GM20000 (cell line): Measurements from ENCODE around the gene MYO9A.
"Not testable (repeated sequence)": the region's sequence is repeated elsewhere in the genome, so short reads cannot be mapped to it uniquely, and the experiment has no call there.

Source experiments
- DNase-seq: peaks from one replicate; pipeline ENCODE4 v3.0.0; 2012; ENCODE audit warnings: low spot score
- CTCF ChIP-seq: IDR thresholded peaks from 2 replicates; pipeline ENCODE4 v1.5.1; 2012; ENCODE audit warnings: mild to moderate bottlenecking, control low read depth; ENCODE audit errors: extremely low read depth, missing control alignments

MYO9A gene

GRCh38 chr15:72011302-72011942, 106.5 kb downstream of the MYO9A start:
- no peak for TF ChIP-seq CTCF
- no peak for DNase-seq

GRCh38 chr15:72009222-72009621, 108.7 kb downstream of the MYO9A start:
- no peak for DNase-seq
- no peak for TF ChIP-seq CTCF

GRCh38 chr15:72006382-72006781, 111.6 kb downstream of the MYO9A start:
- DNase-seq = no peak
- no peak for TF ChIP-seq CTCF

- DNase-seq = no peak
Measured at GRCh38 chr15:72005483-72005882, 112.5 kb downstream of the MYO9A start.

GRCh38 chr15:71999807-72000206, 118.1 kb downstream of the MYO9A start:
- no peak for DNase-seq
- no peak for TF ChIP-seq CTCF

More at GRCh38 chr15:72005483-72005882, 112.5 kb downstream of the MYO9A start:
- TF ChIP-seq CTCF = no peak

GRCh38 chr15:71998717-71999116, 119.2 kb downstream of the MYO9A start:
- DNase-seq = not testable (repeated sequence)

GRCh38 chr15:71997691-71998090, 120.3 kb downstream of the MYO9A start:
- DNase-seq = no peak
- TF ChIP-seq CTCF = no peak

- TF ChIP-seq CTCF = no peak
Measured at GRCh38 chr15:71975816-71976150, 142.2 kb downstream of the MYO9A start.

More at GRCh38 chr15:71975816-71976150, 142.2 kb downstream of the MYO9A start:
- DNase-seq = no peak
